Measurements from ENCODE around the gene ZBTB24. TPM values are rescaled to one million over a fixed set of nuclear protein-coding genes. Genes with fewer than 3 reads are reported as not detected.

ZBTB24 gene
- total and polyA plus RNA-seq, 2 donors from 2014 or later = 3.1 to 12.0 TPM

DNA sequence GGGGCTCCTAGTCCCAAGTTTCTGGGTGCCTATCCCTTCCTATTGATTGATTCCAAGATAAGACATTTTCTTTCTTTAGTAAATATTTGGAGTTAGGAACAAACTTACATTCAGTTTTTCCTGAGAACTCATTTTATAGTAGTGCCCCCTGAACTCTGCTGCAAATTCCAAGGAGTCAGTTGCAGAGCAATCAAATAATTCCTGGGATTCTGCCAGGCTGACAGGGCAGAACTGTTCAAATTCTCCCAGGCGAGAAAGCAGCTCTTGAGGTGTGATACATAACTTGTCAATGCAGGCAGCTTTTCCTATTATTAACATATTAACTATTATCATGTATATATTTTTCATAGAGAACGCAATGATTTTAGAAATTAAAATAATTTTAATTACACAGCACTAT is 15.9 kb upstream of the ZBTB24 start:
- TF ChIP-seq, protein P1, sequence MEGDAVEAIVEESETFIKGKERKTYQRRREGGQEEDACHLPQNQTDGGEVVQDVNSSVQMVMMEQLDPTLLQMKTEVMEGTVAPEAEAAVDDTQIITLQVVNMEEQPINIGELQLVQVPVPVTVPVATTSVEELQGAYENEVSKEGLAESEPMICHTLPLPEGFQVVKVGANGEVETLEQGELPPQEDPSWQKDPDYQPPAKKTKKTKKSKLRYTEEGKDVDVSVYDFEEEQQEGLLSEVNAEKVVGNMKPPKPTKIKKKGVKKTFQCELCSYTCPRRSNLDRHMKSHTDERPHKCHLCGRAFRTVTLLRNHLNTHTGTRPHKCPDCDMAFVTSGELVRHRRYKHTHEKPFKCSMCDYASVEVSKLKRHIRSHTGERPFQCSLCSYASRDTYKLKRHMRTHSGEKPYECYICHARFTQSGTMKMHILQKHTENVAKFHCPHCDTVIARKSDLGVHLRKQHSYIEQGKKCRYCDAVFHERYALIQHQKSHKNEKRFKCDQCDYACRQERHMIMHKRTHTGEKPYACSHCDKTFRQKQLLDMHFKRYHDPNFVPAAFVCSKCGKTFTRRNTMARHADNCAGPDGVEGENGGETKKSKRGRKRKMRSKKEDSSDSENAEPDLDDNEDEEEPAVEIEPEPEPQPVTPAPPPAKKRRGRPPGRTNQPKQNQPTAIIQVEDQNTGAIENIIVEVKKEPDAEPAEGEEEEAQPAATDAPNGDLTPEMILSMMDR (IDR thresholded peaks at IDR 0.05; ENCODE audit: borderline replicate concordance, extremely low read depth, insufficient read depth) = no peak
- DNase-seq (peak in 2 of 5 donors; percentile 69 to 74), FAIRE-seq (peak; percentile 44)
- intact Hi-C loops (cut with DNase I) = no loop called here
- no peak overlapping the region for H3K4me3 ChIP-seq (ENCODE audit: low read length in 3 of 3)
- H3K9ac ChIP-seq (ENCODE audit: low read length in 3 of 3) = no peak overlapping the region
- no peaks in the 10 kb centered on the region for H3K36me3 ChIP-seq (ENCODE audit: control insufficient read depth in 2 of 3, insufficient read depth in 3 of 3, low read length in 3 of 3)
- H3K27me3 ChIP-seq (ENCODE audit: control insufficient read depth, insufficient read depth, low read length) = no peaks in the 10 kb centered on the region
- no peak overlapping the region for H3K27ac ChIP-seq (ENCODE audit: low read depth in 2 of 2, low read length in 2 of 2)
- no peaks in the 10 kb centered on the region for H3K9me3 ChIP-seq (ENCODE audit: control insufficient read depth in 2 of 3, insufficient read depth in 1 of 3, low read length in 3 of 3)
- peaks cover 2 to 5% (median 2%) of the 10 kb centered on the region in 3 donors for H3K4me1 ChIP-seq (ENCODE audit: control insufficient read depth in 2 of 3, insufficient read depth in 2 of 3, low read depth in 1 of 3, low read length in 3 of 3)

DNA sequence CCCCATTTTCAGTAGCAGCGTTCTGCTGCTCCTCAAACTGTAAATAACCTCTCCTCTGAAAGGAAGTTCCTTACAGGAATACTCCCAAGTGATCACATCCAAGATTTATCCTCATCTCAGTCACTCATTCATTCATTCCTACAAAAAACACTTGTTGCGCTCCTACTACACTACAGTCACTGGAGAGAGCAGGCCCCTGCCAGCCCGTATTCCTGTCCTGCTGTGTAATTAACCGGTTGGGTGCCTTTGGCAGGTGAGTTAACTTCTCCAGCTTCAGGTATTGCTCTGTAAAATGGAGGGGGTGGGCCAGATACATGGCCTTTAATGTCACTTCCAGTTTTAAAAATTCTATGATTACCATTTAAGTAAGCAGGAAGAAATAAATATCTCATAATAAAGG is 15.0 kb upstream of the ZBTB24 start:
- H3K4me1 ChIP-seq (ENCODE audit: control insufficient read depth in 2 of 3, insufficient read depth in 2 of 3, low read depth in 1 of 3, low read length in 3 of 3) = peaks cover 0 to 5% (median 2%) of the 10 kb centered on the region in 3 donors
- H3K36me3 ChIP-seq (ENCODE audit: control insufficient read depth in 2 of 3, insufficient read depth in 3 of 3, low read length in 3 of 3) = no peaks in the 10 kb centered on the region
- intact Hi-C loops (cut with DNase I) = no loop called here
- H3K9me3 ChIP-seq (ENCODE audit: control insufficient read depth in 2 of 3, insufficient read depth in 1 of 3, low read length in 3 of 3) = no peaks in the 10 kb centered on the region
- no peak overlapping the region for H3K27ac ChIP-seq (ENCODE audit: low read depth in 2 of 2, low read length in 2 of 2)
- DNase-seq = peak in 2 of 5 donors; percentile 46 to 58
- TF ChIP-seq, protein P1 (IDR thresholded peaks at IDR 0.05; ENCODE audit: borderline replicate concordance, extremely low read depth, insufficient read depth) = no peak
- FAIRE-seq = no peak
- H3K9ac ChIP-seq (ENCODE audit: low read length in 3 of 3) = no peak overlapping the region
- no peaks in the 10 kb centered on the region for H3K27me3 ChIP-seq (ENCODE audit: control insufficient read depth, insufficient read depth, low read length)
- H3K4me3 ChIP-seq (ENCODE audit: low read length in 3 of 3) = no peak overlapping the region

DNA sequence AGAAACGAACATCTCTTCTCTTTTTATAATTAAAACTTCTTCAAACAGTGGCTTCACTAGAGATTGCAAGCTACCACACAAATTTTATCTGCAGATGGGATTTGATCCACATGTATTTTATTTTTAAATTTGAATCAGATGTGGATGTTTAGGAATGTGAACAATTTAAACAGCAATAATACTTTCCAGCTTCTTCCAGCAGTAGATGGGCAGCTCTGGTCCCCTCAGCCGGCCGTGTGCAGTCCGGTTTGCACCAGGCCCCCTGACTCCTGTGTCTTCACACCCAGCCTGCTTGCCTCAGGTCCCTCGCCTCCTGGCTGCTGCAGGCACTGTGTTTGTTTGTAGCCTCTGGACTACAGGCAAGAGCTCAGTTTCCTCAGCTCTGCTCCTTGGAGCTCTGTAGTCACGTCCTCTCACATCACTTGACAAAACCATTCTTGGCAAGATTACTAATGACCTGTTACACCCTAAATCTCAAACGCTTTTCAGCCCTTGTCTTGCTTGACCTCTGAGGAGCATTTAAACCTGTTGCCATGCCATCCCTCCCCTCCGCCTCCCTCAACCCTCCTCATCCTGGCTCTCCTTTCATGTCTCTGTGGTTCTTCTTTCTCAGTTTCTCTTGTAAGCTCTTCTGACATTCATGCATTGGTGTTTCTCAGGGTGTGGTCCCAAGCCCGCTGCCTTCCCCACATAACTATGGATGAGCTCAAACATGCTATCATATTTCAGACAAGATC is 13.2 kb upstream of the ZBTB24 start:
- H3K9ac ChIP-seq (ENCODE audit: low read length in 3 of 3) = no peak overlapping the region
- no peak overlapping the region for H3K27ac ChIP-seq (ENCODE audit: low read depth in 2 of 2, low read length in 2 of 2)
- no peaks in the 10 kb centered on the region for H3K36me3 ChIP-seq (ENCODE audit: control insufficient read depth in 2 of 3, insufficient read depth in 3 of 3, low read length in 3 of 3)
- no peak overlapping the region for H3K4me3 ChIP-seq (ENCODE audit: low read length in 3 of 3)
- H3K27me3 ChIP-seq (ENCODE audit: control insufficient read depth, insufficient read depth, low read length) = no peaks in the 10 kb centered on the region
- DNase-seq (no peak), FAIRE-seq (no peak)
- no peaks in the 10 kb centered on the region for H3K9me3 ChIP-seq (ENCODE audit: control insufficient read depth in 2 of 3, insufficient read depth in 1 of 3, low read length in 3 of 3)
- peaks cover 1 to 5% (median 2%) of the 10 kb centered on the region in 3 donors for H3K4me1 ChIP-seq (ENCODE audit: control insufficient read depth in 2 of 3, insufficient read depth in 2 of 3, low read depth in 1 of 3, low read length in 3 of 3)
- TF ChIP-seq, protein P1 (IDR thresholded peaks at IDR 0.05; ENCODE audit: borderline replicate concordance, extremely low read depth, insufficient read depth) = no peak
- intact Hi-C loops (cut with DNase I) = no loop called here
